ENCODE measurements around the gene ZNF521.
"Not testable (repeated sequence)": the region's sequence is repeated elsewhere in the genome, so short reads cannot be mapped to it uniquely, and the experiment has no call there.

The ZNF521 gene

DNA sequence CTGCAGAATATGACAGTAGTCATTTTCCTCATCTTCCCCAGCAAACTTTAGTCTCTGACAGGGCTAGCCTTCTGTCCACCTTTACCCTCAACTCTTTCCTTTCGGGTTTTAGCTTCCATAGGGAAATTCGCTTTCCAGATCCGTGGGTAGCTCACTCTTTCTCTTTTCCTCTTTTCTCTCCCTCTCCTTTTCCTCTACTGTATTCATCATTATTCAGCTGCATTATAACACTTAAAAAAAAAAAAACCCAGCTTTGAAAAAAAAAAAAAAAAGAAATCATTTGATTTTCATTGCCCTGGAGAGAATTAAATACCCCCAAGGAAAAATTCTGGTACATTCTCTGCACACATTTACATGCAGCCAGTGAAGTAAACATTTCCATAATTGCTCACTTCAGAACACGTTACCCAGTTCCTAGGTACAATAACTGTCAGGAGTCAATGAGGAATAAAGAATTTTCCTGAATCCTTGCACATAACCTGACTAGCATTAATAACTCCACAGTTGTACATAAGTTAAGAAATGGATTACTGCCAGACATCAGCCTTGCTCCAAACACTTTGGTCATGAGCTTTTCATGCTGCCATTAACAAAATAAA, 63.5 kb downstream of the ZNF521 start:
- no peak for DNase-seq

DNA sequence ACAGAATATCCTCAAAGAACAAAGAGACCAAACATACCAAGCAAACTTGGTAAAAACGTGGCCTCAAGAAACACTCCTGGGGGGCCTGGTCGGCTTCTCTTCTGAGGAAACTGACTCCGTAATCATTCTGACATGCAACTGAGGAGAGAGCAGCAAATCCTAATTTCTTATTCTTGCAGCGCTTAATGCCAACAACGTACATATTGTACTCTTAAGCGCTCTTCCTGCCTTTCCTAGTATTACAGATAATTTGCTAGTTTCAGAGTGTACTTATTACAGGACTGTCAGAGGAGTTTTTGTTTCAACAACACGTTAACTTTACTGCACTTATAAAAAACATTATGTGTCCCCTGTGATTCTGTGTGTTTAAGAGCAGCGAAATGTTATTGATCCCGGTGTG, 64.9 kb downstream of the ZNF521 start:
- DNase-seq, result no peak

DNA sequence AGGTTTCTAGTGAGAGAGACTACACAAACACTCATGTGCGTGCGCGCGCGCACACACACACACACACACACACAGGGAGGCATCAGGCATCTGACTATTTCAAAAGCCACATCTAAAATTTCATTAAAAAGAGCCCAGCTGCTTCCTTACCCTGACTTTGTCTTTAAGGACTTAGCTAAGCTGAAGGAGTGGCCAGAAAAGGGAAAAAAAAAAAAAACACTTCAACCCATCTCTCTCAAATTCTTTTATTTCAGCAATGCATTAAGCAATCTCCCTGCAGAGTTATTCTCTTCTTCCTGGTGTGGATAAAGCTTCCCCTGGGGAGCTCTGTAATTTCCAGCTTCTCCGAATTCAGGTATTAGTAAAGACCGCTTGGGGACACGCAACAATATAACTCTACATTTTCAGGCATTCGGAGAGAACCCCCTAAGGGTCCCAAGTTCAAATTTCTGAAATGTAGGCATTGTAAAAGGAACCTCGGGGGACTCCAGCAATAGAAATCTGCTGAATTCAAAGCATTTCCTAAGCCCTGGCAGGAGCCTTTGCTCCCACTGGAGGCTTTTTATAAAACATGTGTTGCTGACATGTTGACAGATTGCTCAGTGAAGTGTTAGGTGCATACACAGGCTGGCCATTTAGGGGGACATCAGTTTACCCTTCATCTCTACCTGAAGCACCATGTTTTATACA, 67.0 kb downstream of the ZNF521 start:
- no peak for DNase-seq

- no peak for DNase-seq
These were observed 67.7 kb downstream of the ZNF521 start for GRCh38 chr18:25284281-25284680.

DNA sequence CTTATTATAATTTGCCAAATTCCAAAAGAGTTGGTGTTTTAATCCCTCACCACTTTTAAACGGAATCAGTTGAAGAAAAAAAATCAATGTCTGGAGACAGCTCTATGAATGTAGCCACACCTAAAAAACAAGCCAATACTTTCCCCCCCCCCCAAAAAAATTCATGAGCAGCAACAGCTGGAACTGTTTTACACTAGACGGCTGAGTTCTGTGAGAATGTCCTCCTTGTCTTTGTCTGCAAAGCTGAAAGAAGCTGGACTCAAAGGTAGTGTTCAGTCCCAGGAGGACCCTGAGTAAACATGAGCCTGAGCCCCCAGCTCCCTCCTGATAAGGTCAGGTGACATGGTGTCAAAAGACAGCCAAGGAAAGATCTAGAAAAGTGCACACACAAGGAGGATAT, 68.2 kb downstream of the ZNF521 start:
- DNase-seq, result no peak

DNA sequence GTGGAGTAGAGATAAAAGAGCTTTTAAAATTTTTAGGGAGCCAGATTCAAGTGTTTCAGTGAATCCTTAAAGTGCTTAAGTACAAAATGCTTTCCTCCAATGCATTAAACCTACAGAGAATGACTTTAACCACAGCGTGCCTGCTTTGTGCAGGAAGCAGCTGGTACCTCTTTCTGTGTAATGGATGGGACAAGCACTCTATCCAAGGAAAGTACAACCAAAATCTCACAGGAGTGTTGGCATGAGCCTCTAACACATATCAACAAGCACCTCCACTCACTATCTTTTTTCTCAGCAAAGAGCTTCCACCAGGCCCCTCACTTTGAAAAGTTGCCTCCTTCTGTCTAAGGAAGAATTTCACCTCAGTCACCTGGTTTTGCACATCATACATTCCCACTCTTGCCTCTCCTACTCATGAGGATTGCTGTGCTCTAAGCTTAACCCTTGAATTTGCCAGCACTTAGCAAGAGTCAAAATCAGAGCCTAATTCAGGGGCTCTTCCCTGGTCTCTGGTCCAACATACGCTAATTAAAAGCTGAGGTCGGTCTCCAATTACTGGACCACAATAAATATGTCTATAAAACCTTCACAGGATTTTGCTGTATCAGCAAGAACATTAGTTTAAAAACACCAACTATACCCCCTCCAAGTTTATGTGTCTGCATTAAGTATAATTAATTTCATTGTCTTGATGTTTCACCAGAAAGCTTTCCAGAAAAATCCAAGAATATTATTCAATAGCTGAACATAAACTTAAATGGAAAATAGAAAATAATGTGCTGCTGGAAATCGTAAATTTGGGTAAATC, 68.9 kb downstream of the ZNF521 start:
- DNase-seq, result no peak

DNA sequence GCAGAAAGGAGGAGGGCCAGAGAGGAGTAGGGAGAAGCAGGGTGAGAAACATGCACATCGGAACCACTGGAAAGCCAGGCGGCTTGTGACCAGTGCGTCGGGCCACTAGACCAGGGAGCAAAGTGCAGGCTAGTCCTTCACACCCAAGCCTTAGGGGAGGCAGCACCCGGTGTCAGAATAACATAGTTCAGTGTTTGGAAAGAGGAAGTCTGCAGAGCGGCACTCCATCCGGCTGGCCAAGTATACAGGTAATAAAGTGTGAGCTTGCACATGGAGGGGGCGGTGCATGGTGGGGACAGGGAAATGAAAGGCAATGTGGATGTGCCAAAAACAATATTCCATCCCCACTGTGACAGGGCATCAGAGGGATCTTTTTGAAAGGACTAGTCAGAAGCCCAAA, 69.7 kb downstream of the ZNF521 start:
- DNase-seq, result no peak

GRCh38 chr18:25281556-25281955, 70.4 kb downstream of the ZNF521 start:
- no peak for DNase-seq

DNA sequence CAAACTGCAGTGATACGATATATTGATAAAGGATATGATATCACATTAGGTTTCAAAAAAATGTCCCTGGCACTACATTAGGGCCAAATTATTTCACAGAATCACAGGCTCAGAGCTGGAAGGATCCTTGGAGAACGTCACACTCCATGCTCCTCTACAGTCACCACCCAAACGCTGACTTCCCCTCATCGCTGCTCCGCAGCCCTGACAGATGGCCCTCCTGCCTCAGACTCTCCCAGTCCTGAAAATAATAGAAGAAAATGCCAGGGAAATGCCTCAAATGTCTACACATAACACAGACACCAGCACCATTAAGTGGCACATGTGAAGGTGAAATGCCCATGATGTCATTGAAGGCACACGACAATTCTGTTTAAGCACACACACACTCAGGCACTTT, 72.0 kb downstream of the ZNF521 start:
- DNase-seq, result no peak

- DNase-seq, result no peak
These were observed 72.4 kb downstream of the ZNF521 start for GRCh38 chr18:25279556-25279955.

DNA sequence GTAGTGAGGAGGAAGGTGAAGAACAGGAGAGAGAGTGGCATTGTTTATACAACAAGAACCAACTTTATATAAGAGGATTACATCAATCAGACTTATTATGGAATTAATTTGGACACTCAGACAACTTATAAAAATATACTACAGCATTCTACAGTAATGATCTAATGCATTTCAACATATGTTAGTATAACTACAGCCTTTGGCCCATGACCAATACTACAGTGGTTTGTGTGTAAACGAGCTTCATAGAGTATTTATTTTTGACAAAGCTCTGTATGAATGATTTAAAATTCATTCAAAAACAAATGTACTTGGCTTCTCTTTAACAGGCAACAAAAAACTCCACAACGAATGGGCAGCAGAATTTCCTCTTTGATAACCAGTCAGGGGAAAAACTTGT, 72.8 kb downstream of the ZNF521 start:
- no peak for DNase-seq

GRCh38 chr18:25278394-25278793, 73.6 kb downstream of the ZNF521 start:
- no peak for DNase-seq

GRCh38 chr18:25275412-25276001, 76.5 kb downstream of the ZNF521 start:
- DNase-seq, result no peak

DNA sequence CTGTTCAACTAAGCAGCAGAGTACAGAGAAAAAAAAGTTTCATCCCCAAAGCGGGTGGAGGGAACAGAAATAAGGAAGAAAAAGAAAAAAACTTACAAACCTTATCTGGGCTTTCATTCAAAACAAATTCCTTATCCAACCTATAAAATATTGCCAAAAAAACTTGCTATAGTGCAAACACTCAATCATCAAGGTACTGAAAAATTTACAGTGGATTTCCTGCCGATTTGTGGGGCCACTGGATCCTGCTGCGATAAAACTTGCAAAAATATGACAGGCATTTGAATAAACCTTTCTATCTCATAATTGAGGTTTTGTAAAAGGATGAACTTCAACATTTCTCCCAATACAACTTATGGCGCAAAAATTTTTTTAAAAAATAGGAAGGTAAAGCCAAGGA, 77.0 kb downstream of the ZNF521 start:
- no peak for DNase-seq

GRCh38 chr18:25266931-25267527, 84.9 kb downstream of the ZNF521 start:
- not testable (repeated sequence) for DNase-seq

DNA sequence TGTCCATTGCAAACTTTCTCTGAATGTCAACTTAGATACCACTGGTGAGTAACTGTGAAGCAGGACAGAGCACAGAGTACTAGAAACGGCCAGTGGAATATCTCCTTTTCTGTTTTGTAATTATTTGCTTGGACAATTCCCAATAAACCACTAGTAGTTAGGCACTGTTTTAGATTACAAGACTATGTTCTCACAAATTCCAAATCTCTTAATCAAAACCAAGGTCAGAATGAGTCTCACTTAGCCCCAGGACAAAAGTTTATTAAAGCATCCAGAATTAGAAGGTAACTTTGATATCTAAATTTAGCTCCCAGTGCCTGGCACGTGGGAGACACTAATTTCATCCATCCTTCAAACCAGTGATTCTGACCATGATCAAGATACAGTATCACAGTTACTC, 89.0 kb downstream of the ZNF521 start:
- no peak for DNase-seq

DNA sequence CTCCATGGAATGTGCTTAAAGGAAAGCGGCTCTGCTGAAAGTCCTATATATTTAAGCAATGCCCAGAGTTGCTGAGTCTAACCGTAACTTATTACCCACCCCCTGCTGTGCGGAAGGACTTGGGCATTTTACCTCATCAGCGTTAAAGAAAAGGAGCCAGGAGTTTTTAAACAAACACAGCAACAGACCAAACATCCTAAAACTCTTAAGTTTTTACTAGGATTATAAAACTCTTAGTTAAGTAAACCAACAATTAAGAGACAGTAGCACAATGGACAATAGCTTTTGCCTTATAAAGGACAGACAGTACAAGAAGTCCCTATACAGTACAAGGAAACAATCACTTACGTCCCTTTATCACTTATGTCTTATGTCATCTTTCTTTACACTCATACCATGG, 90.2 kb downstream of the ZNF521 start:
- DNase-seq, result no peak

DNA sequence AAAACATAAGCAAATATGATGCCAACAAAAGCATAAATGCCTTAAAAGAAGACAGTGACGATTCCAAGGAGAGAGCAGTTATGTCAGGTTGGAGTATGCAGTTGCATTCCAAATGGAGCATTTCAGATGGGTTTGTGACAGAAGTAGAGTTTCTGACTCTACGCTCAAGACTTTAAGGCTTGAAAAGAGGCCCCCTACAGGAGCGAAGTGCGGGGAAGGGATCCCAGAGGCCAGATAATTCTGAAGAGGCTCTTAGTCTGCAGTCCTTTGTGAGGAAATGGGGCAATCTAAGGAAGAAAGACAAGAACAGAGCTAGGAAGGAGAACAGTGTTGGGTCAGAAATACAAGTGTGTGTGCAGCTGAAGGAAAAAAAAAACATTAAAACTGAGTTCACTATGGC, 95.5 kb downstream of the ZNF521 start:
- DNase-seq, result no peak

DNA sequence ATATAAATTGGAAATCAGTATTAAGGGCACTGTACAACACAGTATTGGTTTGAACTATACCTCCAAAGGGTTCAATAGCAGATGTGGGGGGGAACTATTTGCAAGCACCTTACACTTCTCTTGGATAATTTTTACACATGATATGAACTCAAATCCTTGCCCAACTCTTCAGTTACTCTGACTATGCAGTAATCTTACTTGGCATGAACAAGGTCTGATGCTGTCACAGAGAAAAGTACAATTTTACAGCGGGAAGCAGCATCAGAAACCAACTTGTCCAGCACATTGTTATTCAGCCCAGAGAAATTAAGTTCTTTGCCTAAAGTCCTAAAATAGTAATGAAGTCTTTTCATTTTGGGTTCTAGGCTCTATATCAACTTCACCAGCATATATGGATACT, 98.2 kb downstream of the ZNF521 start:
- DNase-seq, result no peak

DNA sequence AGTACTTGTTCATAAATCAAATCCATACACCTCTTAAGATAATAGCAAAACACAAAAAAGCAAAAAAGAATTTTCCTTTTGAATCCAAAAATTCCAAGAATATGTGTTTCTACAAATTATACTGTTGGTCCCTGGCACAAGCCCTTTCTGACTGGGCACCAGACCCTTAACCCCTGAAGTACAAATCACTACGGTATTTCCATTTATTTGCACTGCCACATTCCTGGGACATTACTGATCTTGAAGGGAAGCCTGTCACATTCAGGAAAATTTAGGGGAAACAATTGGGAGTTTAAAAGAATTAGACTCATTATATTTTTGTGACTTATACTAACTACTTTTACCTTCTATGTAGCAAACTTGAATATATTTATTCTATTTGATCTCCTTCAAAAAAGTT, 98.8 kb downstream of the ZNF521 start:
- no peak for DNase-seq

DNA sequence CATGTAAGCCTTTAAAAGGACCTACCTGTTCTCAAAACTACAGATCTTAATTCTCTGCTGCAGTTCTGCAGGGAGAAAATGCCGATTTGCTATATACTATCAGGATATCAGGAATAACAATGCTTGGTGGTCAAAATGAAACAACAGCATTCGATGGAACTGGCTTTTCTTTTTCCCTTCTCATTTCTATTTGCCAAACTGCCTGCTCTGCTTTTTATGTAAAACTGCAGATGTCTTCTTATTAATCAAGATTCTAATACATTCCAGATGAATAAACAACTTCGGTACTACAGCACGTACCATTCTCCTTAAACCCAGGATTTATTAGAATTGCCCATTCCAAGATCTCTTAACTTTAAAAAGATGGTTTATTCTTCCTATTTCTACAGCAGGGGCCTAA, 100.9 kb downstream of the ZNF521 start:
- DNase-seq, result no peak

DNA sequence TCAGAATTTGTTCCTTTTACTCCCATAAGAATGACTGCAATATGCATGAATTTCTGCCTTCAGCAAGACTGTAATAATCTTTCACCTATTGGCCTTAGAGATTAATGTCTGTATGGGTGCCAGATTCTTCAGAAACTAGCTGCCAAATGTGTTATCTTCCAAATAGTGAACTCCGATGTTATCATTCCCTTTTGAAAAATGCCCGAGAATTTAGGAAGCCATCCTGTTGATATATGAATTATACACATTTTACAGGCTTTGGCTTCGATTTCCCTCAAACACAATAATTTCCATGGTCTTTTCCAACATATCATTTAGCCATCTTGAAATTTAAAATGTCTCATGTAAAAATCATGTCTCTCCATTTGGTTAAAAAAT, 101.5 kb downstream of the ZNF521 start:
- DNase-seq, result no peak

DNA sequence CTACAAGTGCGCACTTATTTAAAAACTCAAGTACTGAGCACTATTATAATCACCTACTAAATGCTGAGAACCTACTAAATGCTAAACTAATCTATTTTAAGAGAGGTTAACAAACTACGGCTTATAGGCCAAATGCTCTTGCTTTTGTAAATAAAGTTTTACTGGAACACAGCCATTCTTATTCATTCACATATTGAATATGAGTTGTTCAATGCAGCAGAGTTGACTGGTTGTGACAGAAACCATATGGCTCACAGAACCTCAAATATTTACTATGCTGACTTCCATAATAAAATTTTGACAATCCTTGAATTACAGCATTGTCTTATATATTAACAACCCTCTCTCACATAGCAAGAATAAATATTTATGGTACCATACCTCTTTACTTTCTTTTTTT, 103.2 kb downstream of the ZNF521 start:
- DNase-seq, result no peak

- DNase-seq, result no peak
These were observed 104.2 kb downstream of the ZNF521 start for GRCh38 chr18:25247725-25248124.
